CD14-positive monocyte (primary cell): ENCODE measurements around the gene PTGER4. TPM values are rescaled to one million over a fixed set of nuclear protein-coding genes. Genes with fewer than 3 reads are reported as not detected.
A peak's percentile ranks its signal among the peaks of the same experiment; 100 is the strongest.

Experiments used
- DNase-seq, 3 donors: peaks; one replicate each; pipeline ENCODE4 v3.0.0-alpha.2; 2011 to 2022
- H2AFZ ChIP-seq: 2 replicates; pipeline ENCODE4 v1.6.0; 2012; ENCODE audit warnings: mild to moderate bottlenecking, low read depth, low read length, inconsistent platforms; ENCODE audit not compliant: insufficient read depth, poor library complexity, severe bottlenecking
- H3K27ac ChIP-seq, 2 donors: 1 replicate in 1 of 2; 2 replicates in 1 of 2; pipeline ENCODE4 v1.5.1; 2012 to 2013; ENCODE audit warnings: low read length in 2 of 2, control low read depth in 1 of 2, inconsistent platforms in 1 of 2, low read depth in 1 of 2, mild to moderate bottlenecking in 1 of 2
- H3K27me3 ChIP-seq, 2 donors: one replicate each; pipeline versions ENCODE4 v1.6.0 to v1.6.1; 2011 to 2013; ENCODE audit warnings: low read length in 2 of 2; ENCODE audit not compliant: control insufficient read depth in 2 of 2, insufficient read depth in 2 of 2
- H3K36me3 ChIP-seq, 2 donors: replicated peaks in 1 of 2; 1 replicate in 1 of 2; 2 replicates in 1 of 2; pipeline versions ENCODE4 v1.5.1 to v1.6.1; 2012 to 2013; ENCODE audit warnings: low read length in 2 of 2, control low read depth in 1 of 2, inconsistent platforms in 1 of 2, mild to moderate bottlenecking in 1 of 2; ENCODE audit not compliant: insufficient read depth in 2 of 2, control insufficient read depth in 1 of 2
- H3K4me1 ChIP-seq, 2 donors: 1 replicate in 1 of 2; 2 replicates in 1 of 2; pipeline versions ENCODE4 v1.5.1 to v1.6.1; 2012 to 2013; ENCODE audit warnings: low read length in 2 of 2, control low read depth in 1 of 2, inconsistent platforms in 1 of 2, mild to moderate bottlenecking in 1 of 2, moderate library complexity in 1 of 2; ENCODE audit not compliant: insufficient read depth in 2 of 2, control insufficient read depth in 1 of 2
- H3K4me2 ChIP-seq: replicated peaks from 2 replicates; pipeline ENCODE3; 2012; ENCODE audit warnings: low read length, moderate library complexity, mild to moderate bottlenecking; ENCODE audit not compliant: poor library complexity, severe bottlenecking; ENCODE audit errors: extremely low read depth
- H3K4me3 ChIP-seq, 3 experiments: fragments of 200-600 bp in 1 of 3; sonication (generic) in 1 of 3; replicated peaks in 1 of 3; 1 replicate in 2 of 3; 2 replicates in 1 of 3; pipeline ENCODE4 v1.5.1; 2011 to 2013; ENCODE audit warnings: low read length in 3 of 3, mild to moderate bottlenecking in 3 of 3, control low read depth in 2 of 3, low read depth in 2 of 3, inconsistent platforms in 1 of 3, moderate library complexity in 1 of 3
- H3K79me2 ChIP-seq: 2 replicates; pipeline ENCODE4 v1.6.0; 2012; ENCODE audit warnings: mild to moderate bottlenecking, control low read depth, inconsistent platforms, low read length, moderate library complexity; ENCODE audit not compliant: insufficient read depth
- H3K9ac ChIP-seq: 2 replicates; pipeline ENCODE4 v1.6.0; 2017; ENCODE audit warnings: low read length, mild to moderate bottlenecking; ENCODE audit not compliant: insufficient read depth, poor library complexity, severe bottlenecking
- H3K9me3 ChIP-seq, 2 donors: replicated peaks in 1 of 2; 1 replicate in 1 of 2; 2 replicates in 1 of 2; pipeline versions ENCODE4 v1.5.1 to v1.6.1; 2012 to 2013; ENCODE audit warnings: low read length in 2 of 2, control low read depth in 1 of 2; ENCODE audit not compliant: control insufficient read depth in 1 of 2, insufficient read depth in 1 of 2
- H4K20me1 ChIP-seq: 2 replicates; pipeline ENCODE4 v1.6.0; 2012; ENCODE audit warnings: mild to moderate bottlenecking, low read length, control low read depth, moderate library complexity; ENCODE audit not compliant: insufficient read depth
- H3K27ac Mint-ChIP-seq, 7 donors: one replicate each; pipeline ENCODE4 v1.8.0; 2020; ENCODE audit warnings: mild to moderate bottlenecking in 7 of 7, mixed read lengths in 7 of 7, moderate library complexity in 6 of 7, inconsistent platforms in 2 of 7
- H3K27me3 Mint-ChIP-seq, 3 donors: one replicate each; pipeline ENCODE4 v1.8.0; 2021 to 2022; ENCODE audit warnings: low read depth in 3 of 3, mild to moderate bottlenecking in 3 of 3, mixed read lengths in 3 of 3, moderate library complexity in 3 of 3, inconsistent platforms in 1 of 3
- H3K36me3 Mint-ChIP-seq, 2 donors: one replicate each; pipeline ENCODE4 v1.8.0; 2020; ENCODE audit warnings: mixed read lengths in 2 of 2, inconsistent platforms in 1 of 2, mild to moderate bottlenecking in 1 of 2
- H3K4me1 Mint-ChIP-seq: one replicate; pipeline ENCODE4 v1.8.0; 2020; ENCODE audit warnings: mild to moderate bottlenecking, mixed read lengths
- H3K4me3 Mint-ChIP-seq, 2 donors: one replicate each; pipeline ENCODE4 v1.8.0; 2020; ENCODE audit warnings: mild to moderate bottlenecking in 2 of 2, mixed read lengths in 2 of 2, moderate library complexity in 1 of 2
- H3K9me3 Mint-ChIP-seq, 7 donors: one replicate each; pipeline ENCODE4 v1.8.0; 2020 to 2022; ENCODE audit warnings: mixed read lengths in 7 of 7, mild to moderate bottlenecking in 6 of 7, moderate library complexity in 6 of 7, inconsistent platforms in 2 of 7
- CTCF ChIP-seq: fragments of 200-600 bp; IDR thresholded peaks from one replicate; pipeline ENCODE4 v1.8.0; 2022; ENCODE audit warnings: antibody characterized with exemption, mild to moderate bottlenecking
- WGBS: methylation state at CpG from one replicate; pipeline ENCODE4 v1.1.5; 2013; ENCODE audit warnings: missing lambda C conversion rate; ENCODE audit not compliant: insufficient coverage; 5-methylcytosine and 5-hydroxymethylcytosine counted together
- intact Hi-C, 2 donors: fragments of 100-400 bp; cut with micrococcal nuclease; formaldehyde crosslinking; loops; one replicate each; pipeline versions ENCODE4 v1.15.0 to v1.15.1; 2023
- polyA plus RNA-seq, 3 donors: library from polyadenylated mRNA; depleted of rRNA in 1 of 3; unstranded in 2 of 3; stranded (reverse) in 1 of 3; fragments of 300-500 nt in 2 of 3; fragments of >200 nt in 1 of 3; fragmentation: Illumina TruSeq in 2 of 3; gene quantifications; 1 replicate in 2 of 3; 2 replicates in 1 of 3; pipeline ENCODE4 v1.2.3, GENCODE V29; 2012 to 2021

The PTGER4 gene
- polyA plus RNA-seq, 3 donors: 44.4 to 119 (median 64.3) TPM

- WGBS: no CpG with 5 or more reads among the region's 2 CpGs
- TF ChIP-seq CTCF: no peak
- H3K9ac ChIP-seq: no peak overlapping the region
- Mint-ChIP-seq H3K9me3 (peaks cover 0 to 2% (median 0%) of the 10 kb centered on the region in 7 donors), H3K36me3 (peaks cover 11% of the 10 kb centered on the region in 2 donors), H3K27ac (peak overlapping the region in 2 of 7 donors; percentile 30 to 53), H3K27me3 (peaks cover 0 to 2% (median 0%) of the 10 kb centered on the region in 3 donors), H3K4me1 (peaks cover 52% of the 10 kb centered on the region), H3K4me3 (no peak overlapping the region)
- peaks cover 46% of the 10 kb centered on the region for H3K79me2 ChIP-seq
- no peak overlapping the region for H2AFZ ChIP-seq
- peaks cover 47 to 58% of the 10 kb centered on the region in 2 donors for H3K4me1 ChIP-seq
- H3K27me3 ChIP-seq: no peaks in the 10 kb centered on the region
- peak overlapping the region; percentile 91 for H3K4me2 ChIP-seq
- H3K4me3 ChIP-seq: peak overlapping the region in 1 of 3 experiments; percentile 98
- peak overlapping the region in 1 of 2 donors; percentile 28 for H3K27ac ChIP-seq
- H3K36me3 ChIP-seq: no peaks in the 10 kb centered on the region
- intact Hi-C loops: loop anchor here (5.0 to 10.0 kb wide), 2 partner anchors 60 to 63 kb away; no protein-coding TSS in a partner anchor
- H4K20me1 ChIP-seq: peaks cover 27% of the 10 kb centered on the region
- H3K9me3 ChIP-seq: no peaks in the 10 kb centered on the region
- DNase-seq: no peak
These were observed 2.3 kb upstream of the PTGER4 start for GRCh38 chr5:40677456-40677855.

GRCh38 chr5:40678026-40678425, 1.7 kb upstream of the PTGER4 start:
- Histone ChIP-seq H3K4me2 (peak overlapping the region; percentile 91), H3K9me3 (no peaks in the 10 kb centered on the region), H3K36me3 (no peaks in the 10 kb centered on the region), H3K27me3 (no peaks in the 10 kb centered on the region), H4K20me1 (peaks cover 32% of the 10 kb centered on the region), H3K27ac (peak overlapping the region in 1 of 2 donors; percentile 28), H2AFZ (no peak overlapping the region), H3K79me2 (peaks cover 51% of the 10 kb centered on the region), H3K4me3 (peak overlapping the region in 2 of 3 experiments; percentile 95 to 98), H3K9ac (no peak overlapping the region), H3K4me1 (peaks cover 42 to 58% of the 10 kb centered on the region in 2 donors)
- peaks cover 52% of the 10 kb centered on the region for H3K4me1 Mint-ChIP-seq
- peak overlapping the region in 5 of 7 donors; percentile 9 to 91 (median 69) for H3K27ac Mint-ChIP-seq
- no peak for TF ChIP-seq CTCF
- peaks cover 14% of the 10 kb centered on the region in 2 donors for H3K36me3 Mint-ChIP-seq
- 0% methylated on average over 1 of the region's 2 CpGs for WGBS
- H3K9me3 Mint-ChIP-seq: peaks cover 0 to 2% (median 0%) of the 10 kb centered on the region in 7 donors
- intact Hi-C loops: loop anchor here (5.0 to 10.0 kb wide), 2 partner anchors 61 to 63 kb away; no protein-coding TSS in a partner anchor
- H3K4me3 Mint-ChIP-seq: peak overlapping the region in 1 of 2 donors; percentile 54
- H3K27me3 Mint-ChIP-seq: peaks cover 0 to 2% (median 0%) of the 10 kb centered on the region in 3 donors
- peak; percentile 37 to 67 (median 66) for DNase-seq
